H9 (cell line): ENCODE results near the gene SOX8. TPM values are rescaled to one million over a fixed set of nuclear protein-coding genes. Genes with fewer than 3 reads are reported as not detected.

Experiments
- DNase-seq: peaks from one replicate; pipeline ENCODE4 v3.0.0-alpha.2; 2017
- H2AFZ ChIP-seq: one replicate; pipeline ENCODE4 v1.6.1; 2013; ENCODE audit warnings: mild to moderate bottlenecking, low read length, control low read depth, moderate library complexity
- H2AK5ac ChIP-seq: 2 replicates; pipeline ENCODE4 v1.6.1; 2013; ENCODE audit warnings: low read length, control low read depth, mixed read lengths; ENCODE audit not compliant: insufficient read length
- H2BK120ac ChIP-seq: one replicate; pipeline ENCODE4 v1.6.1; 2013; ENCODE audit warnings: low read depth, mild to moderate bottlenecking, low read length, control low read depth, inconsistent platforms; ENCODE audit not compliant: poor library complexity, severe bottlenecking
- H2BK12ac ChIP-seq: 2 replicates; pipeline ENCODE4 v1.6.1; 2013; ENCODE audit warnings: low read length, control low read depth, mixed read lengths, low read depth; ENCODE audit not compliant: insufficient read length
- H2BK15ac ChIP-seq: 2 replicates; pipeline ENCODE4 v1.6.1; 2013; ENCODE audit warnings: low read depth, low read length, control low read depth
- H2BK20ac ChIP-seq: one replicate; pipeline ENCODE4 v1.6.1; 2013; ENCODE audit warnings: low read depth, mild to moderate bottlenecking, low read length, control low read depth, inconsistent platforms; ENCODE audit not compliant: poor library complexity, severe bottlenecking
- H2BK5ac ChIP-seq: 2 replicates; pipeline ENCODE4 v1.6.1; 2013; ENCODE audit warnings: low read length, control low read depth, mixed read lengths; ENCODE audit not compliant: insufficient read length
- H3K14ac ChIP-seq: 2 replicates; pipeline ENCODE4 v1.6.1; 2013; ENCODE audit warnings: low read length, control low read depth; ENCODE audit not compliant: insufficient read depth
- H3K18ac ChIP-seq: 2 replicates; pipeline ENCODE4 v1.6.1; 2013; ENCODE audit warnings: low read depth, mild to moderate bottlenecking, mixed read lengths, low read length, control low read depth; ENCODE audit not compliant: insufficient read length
- H3K23ac ChIP-seq: 2 replicates; pipeline ENCODE4 v1.6.1; 2013; ENCODE audit warnings: low read length, control low read depth, mixed read lengths, low read depth; ENCODE audit not compliant: insufficient read length
- H3K23me2 ChIP-seq: 2 replicates; pipeline ENCODE4 v1.6.1; 2013; ENCODE audit warnings: low read depth, mild to moderate bottlenecking, mixed read lengths, low read length, control low read depth; ENCODE audit not compliant: insufficient read length, poor library complexity, severe bottlenecking
- H3K27ac ChIP-seq: 2 replicates; pipeline ENCODE4 v1.5.1; 2013; ENCODE audit warnings: low read length, control low read depth, mixed read lengths, low read depth; ENCODE audit not compliant: insufficient read length
- H3K27me3 ChIP-seq: 2 replicates; pipeline ENCODE4 v1.6.1; 2013; ENCODE audit warnings: low read length, control low read depth, inconsistent platforms; ENCODE audit not compliant: insufficient read depth
- H3K4ac ChIP-seq: 2 replicates; pipeline ENCODE4 v1.6.1; 2013; ENCODE audit warnings: low read depth, mild to moderate bottlenecking, control low read depth, inconsistent platforms, low read length, moderate library complexity
- H3K4me1 ChIP-seq: 2 replicates; pipeline ENCODE4 v1.6.1; 2013; ENCODE audit warnings: low read length, control low read depth, inconsistent platforms; ENCODE audit not compliant: insufficient read depth
- H3K4me2 ChIP-seq: 2 replicates; pipeline ENCODE4 v1.6.1; 2013; ENCODE audit warnings: low read length, control low read depth, mixed read lengths; ENCODE audit not compliant: insufficient read length, insufficient read depth
- H3K56ac ChIP-seq: 2 replicates; pipeline ENCODE4 v1.6.1; 2013; ENCODE audit warnings: low read depth, mild to moderate bottlenecking, mixed read lengths, low read length, control low read depth; ENCODE audit not compliant: insufficient read length
- H3K79me1 ChIP-seq: 2 replicates; pipeline ENCODE4 v1.6.1; 2013; ENCODE audit warnings: low read depth, mild to moderate bottlenecking, moderate library complexity, low read length, control low read depth, inconsistent platforms; ENCODE audit not compliant: insufficient read depth, poor library complexity, severe bottlenecking
- H3K79me2 ChIP-seq: 2 replicates; pipeline ENCODE4 v1.6.1; 2013; ENCODE audit warnings: low read length, control low read depth, inconsistent platforms; ENCODE audit not compliant: insufficient read depth
- H3K9ac ChIP-seq: 2 replicates; pipeline ENCODE4 v1.6.1; 2013; ENCODE audit warnings: low read length, control low read depth, mixed read lengths; ENCODE audit not compliant: insufficient read length; ENCODE audit errors: extremely low read depth
- H3K9me3 ChIP-seq: one replicate; pipeline ENCODE4 v1.6.1; 2013; ENCODE audit warnings: low read depth, low read length, inconsistent platforms; ENCODE audit not compliant: control insufficient read depth
- H3T11ph ChIP-seq: one replicate; pipeline ENCODE4 v1.6.1; 2013; ENCODE audit warnings: mild to moderate bottlenecking, low read length, control low read depth, inconsistent platforms
- H4K20me1 ChIP-seq: one replicate; pipeline ENCODE4 v1.6.1; 2013; ENCODE audit not compliant: control insufficient read depth, insufficient read length, insufficient read depth
- H4K5ac ChIP-seq: 2 replicates; pipeline ENCODE4 v1.6.1; 2013; ENCODE audit warnings: low read depth, mild to moderate bottlenecking, mixed read lengths, low read length, control low read depth; ENCODE audit not compliant: insufficient read length
- H4K8ac ChIP-seq: replicated peaks from 2 replicates; pipeline ENCODE4 v1.6.1; 2013; ENCODE audit warnings: low read length, control low read depth, mixed read lengths, low read depth; ENCODE audit not compliant: insufficient read length
- H4K91ac ChIP-seq: 2 replicates; pipeline ENCODE4 v1.6.1; 2013; ENCODE audit warnings: low read depth, mild to moderate bottlenecking, moderate library complexity, mixed read lengths, low read length, control low read depth; ENCODE audit not compliant: insufficient read length
- H3K27ac Mint-ChIP-seq, 3 experiments: 2 replicates in 2 of 3; 3 replicates in 1 of 3; pipeline ENCODE4 v1.8.0; 2020 to 2021; ENCODE audit warnings: mixed read lengths in 3 of 3, mild to moderate bottlenecking in 1 of 3, moderate library complexity in 1 of 3
- H3K27me3 Mint-ChIP-seq: 2 replicates; pipeline ENCODE4 v1.8.0; 2021; ENCODE audit warnings: low read depth, mild to moderate bottlenecking, moderate library complexity, mixed read lengths
- H3K36me3 Mint-ChIP-seq, 3 experiments: 2 replicates in 2 of 3; 3 replicates in 1 of 3; pipeline ENCODE4 v1.8.0; 2020 to 2021; ENCODE audit warnings: low read depth in 3 of 3, mixed read lengths in 3 of 3; ENCODE audit not compliant: insufficient read depth in 1 of 3
- H3K4me1 Mint-ChIP-seq, 2 experiments: 2 replicates each; pipeline ENCODE4 v1.8.0; 2020; ENCODE audit warnings: mixed read lengths in 2 of 2
- H3K4me3 Mint-ChIP-seq, 2 experiments: 2 replicates in 1 of 2; 3 replicates in 1 of 2; pipeline ENCODE4 v1.8.0; 2020 to 2021; ENCODE audit warnings: mild to moderate bottlenecking in 2 of 2, mixed read lengths in 2 of 2, moderate library complexity in 1 of 2
- H3K9me3 Mint-ChIP-seq, 2 experiments: 2 replicates in 1 of 2; 3 replicates in 1 of 2; pipeline ENCODE4 v1.8.0; 2020; ENCODE audit warnings: mild to moderate bottlenecking in 2 of 2, mixed read lengths in 2 of 2, moderate library complexity in 1 of 2
- WGBS: extraction: QIAGEN DNeasy Blood & Tissue Kit; methylation state at CpG from one replicate; pipeline ENCODE4 v1.1.7; 2013; ENCODE audit warnings: missing lambda C conversion rate, low lambda C conversion rate, mixed read lengths; ENCODE audit not compliant: insufficient read length; ENCODE audit errors: extremely low coverage; 5-methylcytosine and 5-hydroxymethylcytosine counted together
- total RNA-seq: library from RNA; stranded (reverse); gene quantifications from 2 replicates; pipeline ENCODE4 v1.2.1, GENCODE V29; 2021
- TF ChIP-seq, protein P1 (sequence below): fragments of 200-600 bp; sonication (generic); conservative IDR thresholded peaks from 3 replicates; pipeline ENCODE4 v1.8.0; 2021; ENCODE audit warnings: antibody characterized with exemption, mild to moderate bottlenecking

SOX8 gene
- total RNA-seq, 1 experiment from 2014 or later, result 8.9 TPM

DNA sequence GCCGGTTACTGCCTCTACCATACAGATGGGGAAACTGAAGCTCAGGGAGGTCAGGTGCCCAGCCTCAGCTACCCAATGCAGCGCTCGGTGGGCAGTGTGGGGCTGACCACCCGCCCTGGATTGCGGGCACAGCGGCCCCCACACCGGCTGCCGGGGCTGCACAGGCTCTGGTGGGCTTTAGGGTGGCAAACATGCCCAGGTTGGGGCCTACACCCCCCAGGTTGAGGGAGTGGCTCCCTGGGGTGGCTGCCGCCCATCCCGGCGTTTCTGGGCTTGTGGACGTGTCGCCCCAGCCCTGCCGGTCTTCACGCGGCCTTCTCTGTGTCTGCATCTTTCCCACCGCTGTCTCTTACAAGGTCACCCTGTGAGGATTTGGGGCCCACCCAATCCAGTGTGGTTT lies 50.1 kb downstream of the SOX8 start:
- Histone ChIP-seq H2BK12ac (no peak overlapping the region), H3K79me1 (no peaks in the 10 kb centered on the region), H2AK5ac (no peak overlapping the region), H3K9me3 (no peaks in the 10 kb centered on the region), H3K4me1 (no peaks in the 10 kb centered on the region), H4K5ac (no peak overlapping the region), H3K79me2 (no peaks in the 10 kb centered on the region), H4K8ac (no peak overlapping the region), H4K20me1 (no peaks in the 10 kb centered on the region), H3T11ph (no peak overlapping the region), H2BK15ac (no peak overlapping the region), H3K18ac (no peak overlapping the region), H3K23ac (no peak overlapping the region), H3K27me3 (no peaks in the 10 kb centered on the region), H3K27ac (no peak overlapping the region), H2BK5ac (no peak overlapping the region), H4K91ac (no peak overlapping the region), H2BK120ac (no peak overlapping the region), H3K4ac (no peak overlapping the region), H3K23me2 (no peaks in the 10 kb centered on the region), H3K14ac (no peak overlapping the region; the same call in 1 of the 2 replicates), H3K4me2 (no peak overlapping the region), H2BK20ac (no peak overlapping the region), H2AFZ (no peak overlapping the region), H3K56ac (no peak overlapping the region), H3K9ac (no peak overlapping the region)
- Mint-ChIP-seq H3K4me3 (no peak overlapping the region), H3K4me1 (no peaks in the 10 kb centered on the region), H3K9me3 (no peaks in the 10 kb centered on the region), H3K36me3 (no peaks in the 10 kb centered on the region), H3K27me3 (peaks cover 1% of the 10 kb centered on the region), H3K27ac (no peak overlapping the region)
- DNase-seq, result no peak
- TF ChIP-seq, protein P1, sequence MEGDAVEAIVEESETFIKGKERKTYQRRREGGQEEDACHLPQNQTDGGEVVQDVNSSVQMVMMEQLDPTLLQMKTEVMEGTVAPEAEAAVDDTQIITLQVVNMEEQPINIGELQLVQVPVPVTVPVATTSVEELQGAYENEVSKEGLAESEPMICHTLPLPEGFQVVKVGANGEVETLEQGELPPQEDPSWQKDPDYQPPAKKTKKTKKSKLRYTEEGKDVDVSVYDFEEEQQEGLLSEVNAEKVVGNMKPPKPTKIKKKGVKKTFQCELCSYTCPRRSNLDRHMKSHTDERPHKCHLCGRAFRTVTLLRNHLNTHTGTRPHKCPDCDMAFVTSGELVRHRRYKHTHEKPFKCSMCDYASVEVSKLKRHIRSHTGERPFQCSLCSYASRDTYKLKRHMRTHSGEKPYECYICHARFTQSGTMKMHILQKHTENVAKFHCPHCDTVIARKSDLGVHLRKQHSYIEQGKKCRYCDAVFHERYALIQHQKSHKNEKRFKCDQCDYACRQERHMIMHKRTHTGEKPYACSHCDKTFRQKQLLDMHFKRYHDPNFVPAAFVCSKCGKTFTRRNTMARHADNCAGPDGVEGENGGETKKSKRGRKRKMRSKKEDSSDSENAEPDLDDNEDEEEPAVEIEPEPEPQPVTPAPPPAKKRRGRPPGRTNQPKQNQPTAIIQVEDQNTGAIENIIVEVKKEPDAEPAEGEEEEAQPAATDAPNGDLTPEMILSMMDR, result no peak
- no CpG with 5 or more reads among the region's 17 CpGs for WGBS
